GM21360 (cell line): ENCODE data around the gene TSPAN17.
"Not testable (repeated sequence)": the region's sequence is repeated elsewhere in the genome, so short reads cannot be mapped to it uniquely, and the experiment has no call there.

Experiments used
- ATAC-seq: cut with Tn5 transposase; IDR thresholded peaks from one replicate; pipeline ENCODE4 v1.9.1; 2021; ENCODE audit warnings: mild to moderate bottlenecking, moderate library complexity; ENCODE audit not compliant: unreplicated experiment

Gene TSPAN17

DNA sequence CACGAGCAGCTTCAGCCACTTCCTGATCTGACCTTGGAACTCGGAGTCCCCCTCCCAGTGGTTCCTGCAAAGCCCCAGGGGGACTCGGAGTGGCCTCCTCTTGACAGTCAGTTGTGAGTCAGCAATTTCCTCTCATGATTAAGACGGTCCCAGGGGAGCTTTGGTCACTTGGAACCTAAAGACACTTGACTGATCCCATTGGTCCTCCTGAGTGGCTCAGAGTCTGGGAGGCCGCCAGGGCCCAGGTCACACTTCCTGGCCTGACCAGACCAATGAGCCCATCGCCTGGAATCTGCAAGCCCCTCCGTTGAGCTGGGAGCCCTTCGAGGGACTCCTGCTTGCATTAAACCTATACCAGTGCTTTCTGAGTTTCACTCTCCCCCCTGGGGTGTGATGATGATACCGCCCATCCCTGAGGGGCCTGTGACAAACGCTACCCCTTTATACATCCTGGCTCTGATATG, 29.1 kb downstream of the TSPAN17 start:
- ATAC-seq = peak; percentile 57

DNA sequence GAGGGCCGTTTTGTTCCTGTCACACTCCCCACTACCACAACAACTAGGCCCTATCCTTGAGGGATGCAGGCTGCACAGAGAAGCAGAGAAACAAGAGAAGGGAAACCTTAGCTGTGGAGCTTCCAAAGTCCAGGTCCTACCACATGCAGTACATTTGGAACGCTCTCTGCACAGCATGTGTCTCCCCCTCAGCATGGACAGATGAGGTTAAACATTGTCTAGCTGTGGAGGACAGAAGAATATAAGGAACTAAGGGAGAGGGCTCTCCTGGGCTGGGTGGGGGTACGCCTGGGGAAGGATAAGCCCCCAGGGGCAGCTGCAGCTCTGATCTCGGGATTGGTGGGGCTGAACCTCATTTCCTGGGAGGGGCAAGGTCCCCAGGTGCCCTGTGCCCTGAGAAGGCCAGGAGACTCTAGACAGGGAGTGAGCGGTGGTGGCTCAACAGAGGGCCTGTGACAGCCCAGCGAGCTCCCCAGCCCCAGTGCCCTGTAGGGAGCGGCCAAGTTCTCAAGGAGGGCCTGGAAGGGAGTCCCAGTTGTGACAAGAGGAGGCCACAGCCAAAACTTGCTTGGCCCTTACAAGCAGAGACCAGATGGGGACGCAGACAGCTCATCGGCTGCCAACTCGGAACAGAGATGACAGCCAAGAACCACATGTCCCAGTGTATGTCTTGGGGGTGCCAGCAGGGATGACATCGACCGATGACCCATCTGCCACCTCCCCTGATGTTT, 30.1 kb downstream of the TSPAN17 start:
- no peak for ATAC-seq

DNA sequence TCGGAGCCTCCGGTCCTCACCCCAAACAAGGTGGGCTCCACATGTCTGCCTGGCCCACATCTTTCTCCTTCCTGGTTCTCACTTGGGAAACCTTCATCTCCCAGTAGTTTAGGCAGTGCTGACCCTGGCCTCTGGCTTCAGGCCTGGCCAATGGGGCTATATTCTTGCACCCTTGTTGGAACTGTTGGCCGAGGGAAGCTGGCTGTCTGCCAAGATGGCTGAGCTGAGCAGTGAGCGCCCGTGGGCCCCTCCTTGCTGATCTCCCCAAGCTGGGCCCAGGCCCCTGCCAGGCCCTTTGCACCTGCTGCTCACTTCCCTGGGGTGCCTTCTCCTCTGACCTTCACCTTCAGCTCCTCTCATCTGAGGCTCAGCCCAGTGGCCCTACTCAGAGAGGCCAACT, 31.3 kb downstream of the TSPAN17 start:
- no peak for ATAC-seq

DNA sequence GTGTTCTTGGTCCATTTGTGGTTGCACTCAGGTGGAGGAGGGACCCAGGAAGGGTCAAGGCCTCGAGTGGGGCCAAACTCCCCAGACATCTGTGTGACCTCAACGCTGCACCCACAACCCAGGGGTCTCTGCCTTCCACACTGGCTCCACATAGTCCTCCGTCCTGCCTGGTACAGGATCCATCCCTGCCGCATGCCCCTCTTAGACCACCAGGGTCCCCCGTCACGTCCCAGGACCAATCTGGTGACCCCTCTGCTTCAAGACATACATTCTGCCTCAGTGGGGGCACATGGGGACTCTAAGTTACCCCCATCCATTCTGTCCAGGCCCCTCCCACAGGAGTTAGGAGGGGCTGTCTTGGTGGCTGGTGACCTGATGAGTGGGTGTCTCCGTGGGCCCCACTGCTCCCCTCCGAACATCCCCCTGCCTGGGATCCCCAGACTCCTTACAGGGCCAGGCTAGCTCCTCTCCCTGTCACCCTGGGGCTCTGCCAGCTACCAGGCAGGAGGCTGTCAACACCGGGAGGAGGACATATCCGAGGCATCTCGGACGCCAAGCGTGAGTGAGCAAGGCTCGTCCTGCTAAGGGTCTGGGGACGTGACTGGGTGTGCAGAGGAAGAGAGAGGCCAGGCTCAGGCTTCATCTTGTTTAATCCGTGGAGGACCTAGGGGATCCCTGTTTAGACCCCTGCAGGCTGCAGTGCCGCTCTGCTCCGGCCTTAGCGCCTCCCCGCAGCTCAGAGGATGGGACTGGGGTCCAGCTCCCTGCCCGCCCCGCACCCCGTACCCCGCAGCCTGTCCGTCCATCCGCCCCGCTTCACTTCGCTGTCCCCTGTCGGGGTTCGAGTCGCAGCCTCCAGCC, 32.3 kb downstream of the TSPAN17 start:
- ATAC-seq = no peak

DNA sequence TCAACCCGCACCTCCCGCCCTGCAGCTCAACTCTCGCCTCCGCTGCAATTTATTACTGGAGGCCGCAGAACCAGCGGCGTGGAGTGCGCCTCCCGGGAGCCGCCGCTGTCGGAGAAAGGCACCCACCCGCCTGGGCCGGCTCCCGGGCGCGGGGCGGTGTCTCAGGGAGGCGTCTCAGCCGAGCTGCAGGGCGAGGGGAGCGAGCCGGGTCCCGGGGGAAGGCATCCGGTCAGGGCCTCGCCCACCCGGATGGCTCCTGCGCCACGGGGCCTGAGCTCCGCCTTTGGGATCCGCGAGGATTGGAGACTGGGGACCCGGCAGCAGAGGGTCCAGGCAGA, 32.9 kb downstream of the TSPAN17 start:
- ATAC-seq = no peak

DNA sequence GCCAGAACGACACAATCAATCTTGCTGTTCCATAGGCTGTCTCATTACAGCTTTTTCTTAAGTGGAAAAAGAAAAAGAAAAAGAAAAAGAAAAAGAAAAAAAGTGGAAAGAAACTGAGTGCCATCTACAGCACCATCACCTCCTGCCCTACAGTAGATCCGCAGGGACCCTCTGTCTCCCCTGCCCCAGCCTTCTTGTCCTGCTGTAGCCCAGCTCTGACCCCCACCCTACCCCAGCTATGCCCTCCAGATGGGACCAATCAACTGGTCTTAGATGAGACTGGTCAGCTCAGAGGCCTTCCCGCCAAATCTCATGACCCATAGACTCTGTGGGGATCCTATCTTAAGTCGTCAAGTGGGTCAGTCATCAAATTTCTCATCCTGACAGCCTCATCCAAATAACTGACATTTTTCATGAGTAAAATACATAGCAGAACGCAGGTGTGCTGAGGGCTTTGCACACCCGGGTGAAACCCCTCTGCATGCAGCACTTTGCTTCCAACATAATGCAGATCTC, 34.8 kb downstream of the TSPAN17 start:
- ATAC-seq = no peak

DNA sequence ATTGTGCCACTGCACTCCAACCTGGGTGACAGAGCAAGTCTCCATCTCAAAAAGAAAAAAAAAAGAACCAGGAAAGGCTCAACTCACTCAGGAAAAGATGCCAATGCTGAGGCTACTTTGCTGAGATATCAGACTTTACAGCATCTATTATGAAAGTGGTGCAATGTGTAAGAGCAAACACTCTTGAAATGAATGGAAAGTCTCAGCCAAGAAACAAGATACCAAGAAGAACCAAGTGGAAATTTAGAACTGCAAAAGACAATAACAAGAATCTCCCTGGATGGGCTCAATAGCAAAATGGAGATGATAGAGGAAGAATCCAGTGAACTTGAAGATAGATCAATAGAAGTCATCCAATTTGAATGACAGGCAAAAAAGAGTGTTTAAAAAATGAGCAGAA, 37.7 kb downstream of the TSPAN17 start:
- no peak for ATAC-seq

DNA sequence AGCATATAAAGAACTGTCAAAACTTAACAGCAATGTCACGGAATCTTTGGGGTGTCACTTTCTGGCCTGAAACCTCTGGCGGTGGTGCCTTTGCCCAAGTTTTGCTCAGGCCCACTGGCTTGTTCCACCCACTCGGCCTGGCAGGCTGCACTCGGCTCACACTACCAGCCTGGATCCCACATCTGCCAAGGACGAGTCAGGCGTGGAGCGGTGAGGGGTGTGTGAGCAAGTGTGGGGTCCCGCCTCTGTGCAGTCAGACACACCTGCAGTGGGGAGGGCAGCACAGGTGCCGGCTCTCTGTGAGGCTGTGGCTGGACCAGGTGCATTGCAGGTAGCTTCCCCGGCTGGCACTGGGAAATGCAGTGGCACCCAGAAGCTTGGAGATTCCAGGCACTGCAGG, 40.0 kb downstream of the TSPAN17 start:
- no peak for ATAC-seq

DNA sequence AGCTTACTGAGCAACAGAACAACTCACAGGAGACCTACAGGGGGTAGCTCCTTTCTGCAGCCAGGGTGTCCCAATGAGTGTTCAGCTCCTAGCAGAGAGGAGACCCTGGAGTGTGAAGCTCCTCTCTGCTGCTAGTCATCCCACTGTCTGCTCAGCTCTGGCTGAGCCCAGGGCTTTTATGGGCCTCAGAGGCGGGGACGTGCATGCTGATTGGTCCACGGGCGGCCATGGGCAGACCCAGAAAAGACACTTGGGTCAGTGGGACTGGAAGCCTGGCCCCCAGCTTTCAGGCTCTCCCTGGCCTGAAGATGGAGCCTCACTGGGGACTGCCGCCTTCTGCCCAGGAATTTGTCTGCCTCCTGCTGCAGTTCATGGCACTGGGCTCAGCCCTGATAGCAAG, 40.6 kb downstream of the TSPAN17 start:
- ATAC-seq = no peak

DNA sequence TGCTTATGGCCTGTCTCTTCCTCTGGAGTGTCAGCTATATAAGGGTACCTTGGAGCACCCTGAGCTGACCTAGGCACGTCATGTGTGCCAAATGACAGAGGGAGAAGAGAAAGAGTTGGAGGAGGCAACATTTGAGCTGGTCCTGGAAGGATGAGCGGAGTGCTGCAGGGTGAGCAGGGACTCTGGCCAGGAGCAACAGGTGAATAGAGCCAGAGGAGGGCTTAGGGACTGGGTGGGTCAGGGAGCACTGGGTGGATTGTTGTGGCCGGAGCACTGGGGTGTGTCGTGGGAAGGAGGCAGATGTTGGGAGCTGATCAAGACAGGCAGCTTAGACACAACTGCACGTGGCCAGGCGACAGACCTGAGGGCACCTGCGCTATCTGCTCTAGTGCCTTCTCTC, 43.6 kb downstream of the TSPAN17 start:
- no peak for ATAC-seq

DNA sequence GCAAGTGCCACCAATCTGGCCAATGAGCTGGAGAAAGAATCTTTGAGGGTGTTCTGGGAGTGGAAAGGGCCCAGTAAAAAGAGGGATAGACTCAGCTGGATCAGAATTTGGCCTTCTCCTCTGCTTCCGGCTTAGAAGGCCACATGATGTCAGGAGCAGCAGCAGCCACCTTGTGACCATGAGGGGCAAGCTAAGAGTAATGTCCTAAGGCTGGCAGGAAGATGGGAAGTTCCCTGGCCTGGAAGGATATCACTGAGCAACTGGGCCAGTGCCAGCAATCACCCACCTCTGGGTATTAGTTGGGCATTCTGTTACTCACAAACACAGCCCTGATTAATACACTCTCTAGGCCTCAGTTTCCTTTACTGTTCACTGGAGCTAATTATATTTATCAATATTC, 44.2 kb downstream of the TSPAN17 start:
- ATAC-seq = no peak

DNA sequence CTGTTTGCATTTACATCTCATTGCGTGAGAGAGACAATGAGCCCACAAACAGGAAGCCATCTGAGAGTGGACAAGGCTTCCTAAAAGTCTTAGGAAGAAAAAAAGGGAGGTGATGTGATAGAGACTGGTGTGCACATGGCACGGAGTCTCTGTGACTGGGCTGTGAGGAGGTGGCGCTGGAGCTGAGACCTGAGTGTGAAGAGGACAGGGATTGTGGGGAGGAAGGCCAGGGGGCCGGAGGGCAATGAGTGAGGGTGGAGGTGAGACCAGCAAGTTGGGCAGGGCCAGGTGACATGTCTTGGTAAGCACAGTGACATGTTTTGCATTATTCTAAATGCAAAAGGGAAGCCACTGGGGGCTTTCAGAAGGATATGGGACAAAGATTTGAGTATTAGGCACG, 45.0 kb downstream of the TSPAN17 start:
- no peak for ATAC-seq

DNA sequence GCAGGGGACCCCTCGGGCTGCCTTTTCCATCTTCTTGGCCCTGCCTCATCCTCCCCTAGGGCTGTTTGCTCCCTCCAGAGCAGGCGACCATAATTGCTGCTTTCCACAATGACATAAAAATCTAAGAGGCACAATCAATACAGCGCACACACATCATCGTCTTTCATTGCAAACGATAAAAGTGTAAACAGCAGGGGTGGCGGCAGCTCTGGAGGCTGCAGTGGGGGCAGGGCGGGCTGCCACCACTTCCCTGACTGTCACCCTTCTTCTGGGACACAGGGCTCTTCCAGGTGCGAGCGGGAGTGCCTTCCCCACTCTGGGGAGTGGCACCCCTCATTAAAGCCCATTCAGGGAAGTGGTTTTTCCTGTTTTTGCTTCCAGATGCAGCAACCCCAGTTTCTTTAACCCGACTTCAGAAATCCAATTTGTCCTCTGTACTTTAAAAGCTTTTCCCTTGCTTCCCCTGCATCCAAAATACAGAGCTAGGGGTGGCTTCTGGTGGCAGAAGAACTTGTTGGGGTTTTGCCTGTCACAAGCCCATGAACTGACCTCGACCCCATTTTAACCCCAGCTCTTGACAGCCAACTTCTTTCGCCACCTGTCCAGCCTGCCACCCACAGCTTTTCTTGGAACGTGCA, 45.7 kb downstream of the TSPAN17 start:
- no peak for ATAC-seq

DNA sequence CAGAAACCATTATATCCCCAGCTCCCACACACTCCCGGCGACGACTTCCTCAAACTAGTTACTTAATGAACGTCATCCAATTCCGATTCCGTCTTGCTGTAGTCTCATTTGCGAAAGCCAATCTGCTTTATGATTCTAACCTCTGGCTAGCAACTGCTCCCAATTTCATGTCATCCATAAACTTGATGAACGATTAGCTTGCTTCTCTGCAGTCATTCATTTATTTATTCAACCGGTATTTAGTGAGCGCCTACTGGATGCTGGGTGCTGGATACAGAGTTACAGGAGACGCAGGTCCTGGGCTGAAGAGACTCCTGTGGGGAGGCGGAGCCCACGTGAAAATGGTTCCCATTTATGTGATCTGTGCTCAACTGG, 46.2 kb downstream of the TSPAN17 start:
- no peak for ATAC-seq

DNA sequence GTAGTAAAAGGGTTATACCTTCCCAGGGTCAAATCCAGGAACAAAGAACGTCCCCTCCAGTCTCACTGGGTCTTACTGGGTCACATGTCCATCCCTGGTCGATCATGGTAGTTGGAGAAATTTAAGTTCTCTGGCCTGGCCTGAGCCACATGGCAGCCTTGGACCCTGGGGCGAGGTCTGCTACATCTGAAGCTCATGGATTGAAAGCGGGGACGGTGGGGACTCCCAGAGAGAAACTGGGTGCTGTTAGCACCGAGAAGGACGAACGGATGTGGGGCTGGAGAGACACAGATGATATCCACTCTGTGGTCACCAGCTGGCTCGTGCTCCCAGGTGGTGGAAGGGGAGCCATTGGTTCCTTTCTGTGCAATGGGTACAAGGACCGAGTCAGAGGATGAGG, 46.9 kb downstream of the TSPAN17 start:
- ATAC-seq = no peak

DNA sequence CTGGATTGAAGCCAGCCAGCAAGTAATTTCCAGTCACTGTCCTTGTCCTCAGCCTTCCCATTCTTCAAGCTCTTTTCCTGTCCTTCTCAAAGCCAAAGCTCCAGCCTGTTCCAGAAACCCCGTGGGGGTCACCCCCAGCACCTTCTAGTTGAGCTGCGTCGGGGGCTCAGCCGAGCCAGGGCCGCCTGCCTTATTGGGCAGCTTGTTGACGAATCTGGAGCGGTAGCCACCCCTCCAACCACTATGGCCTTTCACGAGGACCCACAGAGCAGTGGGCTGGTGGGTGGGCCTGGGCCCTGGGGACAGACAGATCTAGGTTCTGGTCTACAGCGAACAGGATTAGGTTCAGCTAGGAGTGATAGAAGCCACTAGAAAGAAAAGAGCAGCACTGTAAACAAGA, 47.3 kb downstream of the TSPAN17 start:
- no peak for ATAC-seq

DNA sequence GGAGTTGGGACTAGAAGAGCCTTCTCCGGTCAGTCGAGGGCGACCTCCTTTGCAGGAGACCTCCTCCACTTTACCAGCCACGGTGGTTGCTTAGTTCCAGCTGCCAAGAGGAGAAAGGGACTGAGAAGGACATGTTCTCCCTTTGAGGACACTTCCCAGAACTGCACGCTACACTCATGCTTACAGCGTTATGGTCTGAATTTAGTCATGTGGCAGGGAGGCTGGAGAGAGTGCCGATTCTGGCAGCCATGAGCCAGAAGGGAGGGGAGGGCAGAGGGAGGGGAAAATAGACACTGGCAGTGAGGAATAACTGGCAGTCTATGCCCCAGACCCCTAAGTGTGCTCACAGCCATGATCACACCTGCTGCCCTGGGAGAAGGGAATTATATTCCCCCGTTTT, 47.8 kb downstream of the TSPAN17 start:
- ATAC-seq = no peak

DNA sequence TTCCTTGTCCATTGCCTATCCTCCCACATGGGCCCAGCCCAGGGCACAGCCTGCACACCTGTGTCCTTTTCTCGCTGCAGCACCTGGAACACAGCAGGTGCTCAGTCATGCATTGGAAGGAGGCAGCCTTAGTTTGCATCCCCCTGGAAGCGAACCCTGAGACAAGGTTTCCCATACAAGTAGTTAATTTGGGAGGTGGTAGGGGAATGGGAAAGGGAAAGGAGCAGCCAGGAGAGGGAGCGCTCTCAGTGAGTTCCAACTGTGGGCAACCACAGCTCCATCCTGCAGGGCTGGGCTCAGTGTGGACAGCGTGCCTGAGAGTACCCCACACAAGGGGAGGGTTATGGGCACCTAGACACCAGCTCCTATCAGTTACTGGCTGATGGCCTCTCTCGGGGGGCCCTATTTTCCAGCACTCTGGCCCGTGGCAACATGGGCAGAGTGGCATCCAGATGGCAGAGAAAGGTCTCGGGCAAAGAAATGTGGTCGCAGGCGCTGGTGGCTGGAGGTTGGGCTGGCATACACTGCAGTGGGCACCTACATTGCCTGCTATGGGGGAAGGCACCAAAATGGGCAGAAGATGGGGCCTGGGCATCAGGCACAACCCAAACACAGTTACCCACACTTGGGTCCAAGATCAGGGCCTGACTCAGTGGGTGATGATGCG, 50.1 kb downstream of the TSPAN17 start:
- ATAC-seq = no peak

DNA sequence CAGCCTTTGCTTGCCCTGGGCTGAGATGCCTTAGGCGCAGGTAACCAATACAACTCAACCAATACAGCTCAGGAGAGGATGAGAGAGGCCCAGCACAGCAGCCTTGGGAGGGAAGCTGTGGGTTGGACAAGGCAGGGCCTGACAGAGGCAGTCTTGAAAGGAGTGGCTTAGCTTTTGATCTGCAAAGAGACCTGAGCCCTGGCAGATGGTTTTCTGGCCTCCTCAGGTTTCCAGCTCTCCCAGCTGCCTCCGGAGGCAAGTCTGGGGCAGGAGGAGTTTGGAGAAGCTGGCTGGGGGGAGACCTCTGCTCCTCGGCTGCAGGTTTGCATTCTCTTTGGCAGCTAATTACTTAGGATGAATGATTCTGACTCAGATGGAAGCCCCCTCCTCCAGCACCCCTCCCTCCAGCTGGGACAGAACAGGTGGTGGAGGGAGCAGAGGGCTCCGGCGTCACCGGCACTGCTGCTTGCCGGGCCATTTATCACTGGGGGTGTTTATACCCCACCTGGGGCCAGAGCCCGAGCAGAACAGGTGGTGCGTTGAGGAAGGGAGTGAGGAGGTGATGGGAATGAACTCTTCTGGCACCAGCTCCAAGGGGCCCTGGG, 50.8 kb downstream of the TSPAN17 start:
- no peak for ATAC-seq

DNA sequence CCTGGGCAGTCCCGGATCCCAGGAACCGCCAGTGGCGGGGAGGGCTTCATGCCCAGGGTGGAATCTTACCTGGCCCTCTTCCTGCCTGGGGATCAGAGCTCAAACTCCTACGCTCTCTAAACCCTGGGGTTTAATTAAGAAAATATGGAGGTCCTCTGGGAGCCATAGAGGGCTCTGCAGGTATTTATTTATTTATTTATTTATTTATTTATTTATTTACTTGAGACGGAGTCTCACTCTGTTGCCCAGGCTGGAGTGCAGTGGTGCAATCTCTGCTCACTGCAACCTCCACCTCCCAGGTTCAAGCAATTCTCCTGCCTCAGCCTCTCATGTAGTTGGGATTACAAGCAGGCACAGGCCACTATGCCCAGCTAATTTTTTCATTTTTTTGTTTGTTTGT, 52.2 kb downstream of the TSPAN17 start:
- ATAC-seq = not testable (repeated sequence)
